GM12801 (cell line): ENCODE results near the gene GSC2.

Experiments used
- CTCF ChIP-seq: IDR thresholded peaks from one replicate; pipeline ENCODE4 v1.5.1; 2011; ENCODE audit warnings: control low read depth; ENCODE audit not compliant: insufficient read length; ENCODE audit errors: extremely low read depth

The GSC2 gene

GRCh38 chr22:19108807-19109197 lies 41.3 kb downstream of the GSC2 start:
- TF ChIP-seq CTCF, result no peak

DNA sequence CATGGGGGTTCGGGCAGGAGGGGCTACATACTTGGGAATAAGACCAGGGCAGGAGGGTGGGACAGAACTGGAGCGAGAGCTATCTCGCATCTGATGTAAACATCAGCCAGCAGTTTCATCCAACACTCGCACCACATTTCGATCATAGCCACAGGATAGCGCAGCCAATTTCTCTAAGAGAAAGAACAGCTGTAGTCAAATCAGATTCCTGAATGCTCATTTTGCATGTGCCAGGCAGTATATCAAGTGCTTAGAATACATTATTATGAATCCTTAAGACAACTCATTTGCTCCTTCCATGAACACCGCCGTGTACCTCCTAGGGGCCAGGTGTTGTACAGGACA lies 42.4 kb downstream of the GSC2 start:
- TF ChIP-seq CTCF, result no peak

- no peak for TF ChIP-seq CTCF
Observed at GRCh38 chr22:19106886-19107729, 43.0 kb downstream of the GSC2 start.

DNA sequence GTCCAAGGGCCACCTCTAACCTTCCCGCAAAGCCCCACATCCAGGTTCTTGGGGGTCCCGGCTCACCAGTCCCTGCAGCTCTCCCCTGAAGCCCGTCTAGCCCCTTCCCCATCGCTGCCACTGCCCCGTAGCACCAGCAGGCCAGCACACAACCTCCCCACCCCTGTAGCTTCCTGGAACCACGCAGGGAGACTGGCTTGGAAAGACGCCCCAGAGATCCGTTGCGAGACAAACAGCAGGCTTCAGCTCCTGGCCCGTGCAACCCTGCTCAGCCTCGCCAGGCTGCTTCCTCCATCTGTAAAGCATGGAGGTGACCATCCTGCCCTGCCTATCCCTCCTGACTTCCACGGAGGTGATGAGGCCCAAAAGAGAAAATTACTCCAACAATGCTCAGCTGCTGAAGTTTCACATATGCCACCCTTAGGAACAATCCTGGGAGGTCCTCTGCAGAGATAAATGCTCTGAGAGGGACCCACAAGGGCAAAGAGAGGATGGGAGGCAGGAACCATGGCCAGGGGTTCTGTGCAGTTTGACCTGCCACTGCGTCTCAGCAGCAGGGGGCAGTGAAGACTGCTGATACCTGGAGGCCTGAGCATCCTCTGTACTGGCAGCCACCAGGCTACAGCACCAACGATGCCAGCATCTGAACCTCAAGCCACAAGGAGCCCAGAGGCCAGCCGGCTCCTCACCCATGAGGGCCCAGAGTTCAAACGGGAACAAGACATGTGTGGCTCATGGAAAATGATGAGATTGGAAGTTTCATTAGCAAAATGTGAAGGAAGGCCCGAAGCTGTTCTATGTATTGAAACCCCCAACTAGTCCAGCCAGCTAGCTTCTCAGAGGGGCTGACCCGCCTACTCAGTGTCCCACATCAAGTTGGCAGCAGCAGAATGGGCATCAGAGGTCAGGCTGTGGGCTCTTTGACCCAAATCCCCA lies 44.0 kb downstream of the GSC2 start:
- no peak for TF ChIP-seq CTCF

DNA sequence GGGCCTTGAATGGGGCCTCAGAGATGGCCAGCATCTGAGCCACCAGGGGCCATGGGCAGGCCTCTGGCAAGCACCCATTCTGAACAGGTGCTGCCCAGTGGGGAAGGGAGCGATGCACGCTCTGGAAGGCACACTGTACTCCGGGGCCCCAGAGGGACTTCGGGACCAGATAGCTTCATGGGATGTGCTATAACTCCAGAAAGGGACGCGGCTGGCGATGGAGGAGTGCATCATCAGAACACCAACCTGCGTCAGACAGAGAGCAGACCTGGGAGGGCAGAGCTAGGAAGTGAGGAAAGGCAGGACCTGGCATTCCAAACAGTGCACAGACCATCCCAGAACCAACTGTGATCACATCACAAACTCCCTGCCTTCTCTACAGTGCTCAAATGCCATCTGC lies 44.6 kb downstream of the GSC2 start:
- no peak for TF ChIP-seq CTCF

DNA sequence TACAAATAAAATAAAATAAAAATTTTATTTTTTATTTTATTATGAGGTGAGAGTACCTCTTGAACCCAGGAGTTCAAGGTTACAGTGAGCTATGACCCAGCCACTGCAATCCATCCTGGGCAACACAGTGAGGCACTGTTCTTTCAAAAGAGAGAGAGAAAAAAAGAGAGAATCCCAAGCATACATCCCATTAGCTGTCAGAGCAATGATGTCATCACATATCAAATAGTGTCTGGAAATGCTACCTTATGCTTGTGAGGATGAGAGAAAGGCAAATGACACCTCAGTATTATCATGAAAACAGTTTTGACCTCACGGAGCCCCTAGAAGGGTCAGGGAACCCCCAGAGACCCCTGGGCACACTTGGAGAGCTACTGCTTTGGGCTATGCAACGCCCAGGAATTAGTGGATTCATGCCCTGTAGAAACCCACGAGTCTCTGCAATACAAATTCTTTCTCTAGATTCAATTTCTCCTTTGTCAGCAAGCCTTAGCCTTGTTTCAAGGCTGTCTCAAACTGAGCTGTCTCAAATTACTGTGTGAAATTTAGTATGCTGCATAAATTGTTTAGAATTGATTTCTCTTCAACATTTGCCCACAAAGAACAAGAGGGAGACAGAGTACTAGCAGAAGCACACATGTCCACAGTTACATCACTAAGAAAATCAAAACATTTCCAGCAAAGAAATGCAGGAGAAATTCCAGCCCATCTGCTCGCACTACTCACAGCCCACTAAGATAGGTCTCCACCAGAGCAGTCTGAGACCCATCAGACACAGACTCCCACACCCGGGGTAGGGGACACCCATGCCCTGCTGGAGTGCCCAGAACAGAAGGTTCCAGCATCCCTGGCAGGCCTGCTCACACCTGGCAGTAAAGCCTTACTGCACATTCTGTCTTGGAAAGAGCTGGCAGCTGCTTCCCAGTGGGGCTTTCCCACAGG lies 45.9 kb downstream of the GSC2 start:
- TF ChIP-seq CTCF, result no peak
